SW480 (cell line): Measurements from ENCODE around the gene NDFIP2.

Experiments used
- DNase-seq: peaks from one replicate; pipeline ENCODE4 v3.0.0-alpha.2; 2016; ENCODE audit warnings: low spot score

NDFIP2 gene

GRCh38 chr13:79496188-79496587 is 15.2 kb downstream of the NDFIP2 start:
- no peak for DNase-seq

DNA sequence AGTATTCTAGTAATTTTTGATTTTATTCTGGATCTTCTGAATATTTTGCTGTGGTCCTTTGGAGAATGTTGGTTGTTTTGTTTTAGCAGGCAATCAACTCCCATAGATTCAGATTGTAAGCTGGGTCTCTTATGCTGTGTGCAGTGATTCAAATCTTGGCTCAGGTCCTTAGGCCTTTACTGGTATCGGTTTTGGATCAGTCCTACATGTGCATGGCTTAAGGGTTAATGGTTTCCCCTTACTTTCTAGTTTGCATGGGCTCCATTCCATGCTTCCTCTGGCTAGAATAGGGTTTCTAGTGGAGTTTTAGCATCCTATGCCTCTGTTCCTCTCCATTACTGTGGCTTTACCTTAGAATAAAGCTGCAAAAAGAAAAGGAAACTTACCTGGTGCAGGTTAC is 16.1 kb downstream of the NDFIP2 start:
- no peak for DNase-seq

DNA sequence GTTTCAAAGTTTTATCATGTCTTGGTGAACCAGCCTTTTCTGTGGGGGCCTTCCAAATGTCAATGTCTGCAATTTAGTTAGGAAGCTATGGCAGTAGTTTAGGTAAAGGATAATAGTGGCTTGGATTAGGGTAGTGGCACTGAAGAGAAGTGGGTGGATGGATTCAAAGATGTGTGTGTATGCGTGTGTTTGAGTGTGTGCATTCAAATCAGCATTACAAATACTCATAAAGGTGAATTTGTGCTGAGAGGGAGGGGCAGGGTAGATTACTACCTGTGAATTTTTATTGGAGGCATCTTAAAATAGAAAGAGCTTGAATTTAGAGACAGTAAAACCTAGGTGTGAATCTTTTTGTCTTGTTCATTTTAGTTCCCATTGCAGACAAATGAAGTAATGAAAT is 16.9 kb downstream of the NDFIP2 start:
- no peak for DNase-seq

DNA sequence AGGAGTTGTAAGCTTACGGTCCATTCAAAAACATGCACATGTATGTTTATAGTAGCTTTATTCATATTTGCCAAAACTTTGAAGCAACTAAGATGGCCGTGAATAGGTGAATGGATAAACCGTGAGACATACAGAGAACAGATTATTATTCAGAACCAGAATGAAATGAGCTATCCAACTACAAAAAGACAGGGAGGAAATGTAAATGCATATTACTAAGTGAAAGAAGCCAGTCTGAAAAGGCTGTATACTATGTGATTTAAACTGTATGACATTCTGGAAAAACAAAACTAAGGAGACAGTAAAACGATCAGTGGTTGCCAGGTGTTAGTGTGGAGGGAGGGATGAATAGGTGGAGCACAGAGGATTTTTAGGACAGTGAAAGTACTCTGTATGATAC is 19.9 kb downstream of the NDFIP2 start:
- no peak for DNase-seq

GRCh38 chr13:79501538-79502232 is 20.7 kb downstream of the NDFIP2 start:
- no peak for DNase-seq

DNA sequence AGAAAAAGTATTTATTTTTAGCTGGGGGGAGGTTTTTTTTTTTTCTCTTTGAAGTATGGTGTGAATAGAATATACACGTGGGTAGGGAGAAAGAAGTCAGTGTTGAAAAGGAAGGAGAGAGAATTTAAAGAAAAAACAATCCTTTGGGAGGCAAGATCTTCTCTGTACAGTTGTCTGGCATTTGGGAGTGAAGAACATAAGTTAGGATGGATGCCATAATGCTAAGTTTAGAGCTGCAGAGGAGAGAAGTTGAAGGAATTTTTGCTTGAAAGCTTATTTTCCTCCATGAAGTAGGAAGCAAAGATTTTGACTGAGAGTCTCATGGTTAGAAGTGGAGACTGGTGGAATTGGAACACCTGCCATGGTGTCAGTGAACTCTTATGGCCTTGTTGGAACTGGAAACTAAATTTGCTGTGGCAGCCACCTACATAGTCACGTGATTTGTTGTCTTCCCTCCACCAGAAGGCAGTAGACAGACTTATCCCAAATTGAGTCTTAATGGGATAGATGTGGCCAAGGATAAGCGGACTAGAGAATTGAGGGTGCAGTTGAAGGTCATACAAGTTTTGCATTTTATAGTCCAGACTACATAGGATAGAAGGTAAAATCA is 22.0 kb downstream of the NDFIP2 start:
- no peak for DNase-seq

DNA sequence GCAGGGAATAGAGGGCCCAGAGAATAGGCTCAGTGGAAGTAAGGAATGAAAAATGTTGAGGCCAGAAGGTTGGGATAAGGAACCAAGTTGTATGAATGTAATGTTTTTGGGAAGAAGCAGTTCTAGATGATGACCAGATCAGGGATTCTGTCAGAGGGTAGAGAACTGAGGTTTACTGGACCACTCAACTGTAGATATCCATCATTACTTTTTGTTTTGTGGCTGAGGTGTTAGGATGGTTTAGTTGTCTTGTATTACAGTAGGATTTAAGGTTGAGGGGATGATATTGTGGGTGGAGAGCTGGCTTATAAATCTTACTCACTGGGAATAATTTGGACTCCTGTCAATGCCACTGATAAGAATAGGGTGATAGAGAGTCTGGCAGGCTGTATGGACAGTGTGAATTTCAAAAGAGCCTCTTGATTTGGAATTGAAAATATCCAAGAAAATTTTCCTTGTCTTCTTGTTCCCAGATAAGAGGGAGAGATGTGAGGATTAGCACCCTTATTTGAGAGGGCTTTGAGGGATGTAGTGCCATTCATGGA is 22.6 kb downstream of the NDFIP2 start:
- DNase-seq = no peak

DNA sequence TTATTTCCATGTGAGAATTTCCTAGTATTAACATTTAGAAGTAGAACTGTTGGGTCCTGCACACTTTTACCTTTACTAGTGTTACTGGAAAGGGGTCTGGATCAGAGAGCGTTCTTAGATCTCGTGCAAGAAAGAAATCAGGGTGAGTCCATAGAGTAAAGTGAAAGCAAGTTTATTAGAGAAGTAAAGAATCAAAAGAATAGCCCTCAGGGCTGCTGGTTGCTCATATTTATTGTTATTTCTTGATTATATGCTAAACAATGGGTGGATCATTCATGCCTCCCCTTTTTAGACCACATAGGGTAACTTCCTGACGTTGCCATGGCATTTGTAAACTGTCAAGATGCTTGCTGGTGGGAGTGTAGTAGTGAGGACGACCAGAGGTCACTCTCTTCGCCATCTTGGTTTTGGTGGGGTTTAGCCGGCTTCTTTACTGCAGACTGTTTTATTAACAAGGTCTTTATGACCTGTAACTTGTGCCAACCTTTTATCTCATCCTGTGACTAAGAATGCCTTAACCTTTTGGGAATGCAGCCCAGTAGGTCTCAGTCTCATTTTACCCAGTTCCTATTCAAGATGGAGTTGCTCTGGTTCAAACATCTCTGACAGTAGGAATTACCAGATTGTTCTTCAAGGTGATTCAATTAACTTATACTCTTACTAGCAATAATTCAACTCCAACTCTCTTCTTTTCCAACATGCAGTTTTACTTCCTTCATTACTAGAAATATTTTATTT is 27.4 kb downstream of the NDFIP2 start:
- DNase-seq = no peak

DNA sequence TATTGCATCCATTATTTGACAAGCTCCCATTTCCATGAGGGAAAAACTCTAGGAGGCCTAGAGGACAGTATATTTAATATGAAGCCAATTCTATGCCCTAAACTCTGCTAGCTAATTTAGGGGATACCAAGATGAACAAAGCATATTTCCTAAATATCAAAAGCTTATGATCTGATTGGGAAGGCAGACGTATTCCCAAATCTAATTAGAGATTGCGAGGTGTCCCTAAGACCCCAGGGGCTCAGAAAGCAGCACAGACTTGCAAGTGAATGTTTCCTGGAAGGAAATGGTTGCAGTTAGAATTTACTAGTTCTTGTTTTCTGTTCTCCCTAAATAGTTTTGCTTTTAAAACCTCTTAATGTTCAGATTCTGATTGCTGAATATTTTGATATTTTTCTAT is 30.7 kb downstream of the NDFIP2 start:
- DNase-seq = no peak

- no peak for DNase-seq
These were observed 32.0 kb downstream of the NDFIP2 start for GRCh38 chr13:79512950-79513349.

- no peak for DNase-seq
These were observed 35.6 kb downstream of the NDFIP2 start for GRCh38 chr13:79516595-79516994.

DNA sequence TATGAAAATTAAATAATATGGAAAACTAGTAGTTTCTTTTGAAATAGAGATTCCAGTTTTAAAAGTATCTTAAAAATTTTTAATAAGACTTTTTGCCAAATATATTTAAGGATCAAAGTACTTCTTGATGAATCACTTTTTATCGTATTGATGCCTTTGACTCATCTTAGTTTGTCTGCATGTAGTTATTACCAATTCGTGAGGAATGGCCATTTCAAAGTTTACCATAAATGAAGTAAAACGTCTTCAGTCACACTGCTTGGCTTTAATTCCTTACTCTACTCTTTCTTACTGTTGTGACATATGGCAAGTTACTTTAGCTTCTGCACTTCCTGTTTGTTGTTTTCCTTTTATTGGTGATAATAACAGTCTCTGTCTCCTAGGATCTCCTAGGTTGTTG is 38.3 kb downstream of the NDFIP2 start:
- DNase-seq = no peak

DNA sequence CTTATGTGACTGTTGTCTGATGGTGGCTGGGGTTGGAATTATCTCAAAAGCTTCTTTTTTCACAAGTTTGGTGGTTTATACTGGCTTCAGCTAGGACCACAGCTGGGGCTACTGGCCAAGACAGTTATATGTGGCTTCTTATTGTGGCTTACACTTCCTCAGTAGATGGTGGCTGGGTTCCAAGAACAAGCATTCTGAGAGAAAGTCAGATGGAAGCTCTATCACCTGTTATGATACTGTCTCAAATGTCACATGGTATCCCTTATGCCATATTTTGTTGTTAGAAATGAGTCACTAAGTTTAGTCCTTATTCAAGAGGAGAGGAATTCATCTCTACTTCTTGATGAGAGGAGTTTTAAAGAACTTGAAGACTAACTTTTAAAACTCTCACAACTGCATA is 41.6 kb downstream of the NDFIP2 start:
- no peak for DNase-seq

DNA sequence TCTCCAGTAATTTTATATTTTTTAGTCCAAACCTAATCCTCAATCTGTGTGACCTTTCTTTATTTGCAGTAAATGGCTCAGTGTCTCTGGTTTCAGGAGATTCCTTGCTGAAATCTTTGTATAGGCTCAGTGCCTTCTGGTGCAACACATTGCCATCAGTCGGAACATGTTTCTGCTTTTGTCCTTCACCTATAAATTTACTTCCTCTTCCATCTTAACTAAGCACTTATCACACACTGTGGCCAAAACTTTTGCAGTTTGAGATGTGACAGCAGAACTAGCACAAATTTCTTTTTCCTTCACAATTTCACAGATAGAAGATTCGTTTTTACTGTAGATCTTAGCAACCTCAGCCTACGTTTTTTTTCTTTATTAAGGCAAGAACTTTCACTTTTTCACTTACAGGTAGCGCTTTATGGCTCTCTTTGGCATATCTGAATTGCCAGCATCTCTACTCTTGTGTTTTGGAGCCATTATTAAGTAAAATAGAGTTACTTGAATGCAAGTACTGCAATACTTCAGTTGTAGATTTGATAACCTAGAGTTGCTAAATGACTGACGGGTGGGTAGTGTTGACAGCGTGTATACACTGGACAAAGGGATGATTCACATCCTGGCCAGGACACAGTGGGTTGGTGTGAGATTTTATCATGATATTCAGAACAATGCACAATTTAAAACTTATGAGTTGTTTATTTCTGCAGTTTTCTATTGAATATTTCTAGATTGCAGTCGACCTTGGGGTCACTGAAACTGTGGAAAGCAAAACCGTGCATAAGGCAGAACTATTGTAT is 44.3 kb downstream of the NDFIP2 start:
- no peak for DNase-seq

DNA sequence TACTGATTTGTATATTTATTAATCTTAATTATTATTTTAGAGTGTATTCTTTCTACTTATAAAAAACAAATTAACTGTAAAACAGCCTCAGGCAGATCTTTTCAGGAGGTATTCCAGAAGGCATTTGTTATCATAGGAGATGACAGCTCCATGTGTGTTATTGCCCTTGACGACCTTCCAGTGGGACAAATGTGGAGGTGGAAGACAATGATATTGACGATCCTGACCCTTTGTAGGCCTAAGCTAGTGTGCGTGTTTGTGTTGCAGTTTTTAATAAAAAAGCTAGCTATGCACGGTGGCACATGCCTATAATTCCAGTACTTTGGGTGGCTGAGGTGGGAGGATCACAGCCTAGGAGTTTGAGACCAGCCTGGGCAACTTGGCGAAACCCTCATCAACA is 46.7 kb downstream of the NDFIP2 start:
- no peak for DNase-seq

DNA sequence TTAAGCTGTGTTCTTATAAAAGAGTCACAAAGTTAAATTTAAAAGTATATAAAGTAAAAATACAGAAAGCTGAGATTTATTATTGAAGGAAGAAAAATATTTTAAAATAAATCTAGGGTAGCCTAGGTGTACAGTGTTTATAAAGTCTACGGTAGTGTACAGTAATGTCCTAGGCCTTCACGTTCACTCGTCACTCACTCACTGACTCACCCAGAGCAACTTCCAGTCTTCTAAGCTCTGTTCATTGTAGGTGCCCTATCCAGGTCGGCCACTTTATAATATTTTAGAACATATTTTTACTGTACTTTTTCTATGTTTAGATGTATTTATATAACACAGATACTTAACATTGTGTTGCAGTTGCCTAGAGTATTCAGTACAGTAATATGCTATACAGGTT is 47.4 kb downstream of the NDFIP2 start:
- no peak for DNase-seq

GRCh38 chr13:79528759-79529191 is 47.8 kb downstream of the NDFIP2 start:
- DNase-seq = no peak

DNA sequence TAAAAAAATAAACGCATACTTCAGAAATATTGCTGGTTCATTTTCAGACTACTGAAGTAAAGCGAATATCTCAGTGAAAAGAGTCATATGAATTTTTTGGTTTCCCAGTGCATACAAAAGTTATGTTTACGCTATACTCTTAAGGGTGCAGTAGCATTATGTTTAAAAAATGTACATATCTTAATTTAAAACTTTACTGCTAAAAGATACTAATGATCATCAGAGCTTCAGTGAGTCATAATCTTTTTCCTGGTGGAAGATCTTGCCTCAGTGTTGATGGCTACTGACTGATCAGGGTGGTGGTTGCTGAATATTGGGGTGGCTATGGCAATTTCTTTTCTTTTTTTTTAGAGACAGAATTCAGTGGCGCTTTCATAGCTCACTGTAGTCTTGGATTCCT is 48.9 kb downstream of the NDFIP2 start:
- DNase-seq = no peak

DNA sequence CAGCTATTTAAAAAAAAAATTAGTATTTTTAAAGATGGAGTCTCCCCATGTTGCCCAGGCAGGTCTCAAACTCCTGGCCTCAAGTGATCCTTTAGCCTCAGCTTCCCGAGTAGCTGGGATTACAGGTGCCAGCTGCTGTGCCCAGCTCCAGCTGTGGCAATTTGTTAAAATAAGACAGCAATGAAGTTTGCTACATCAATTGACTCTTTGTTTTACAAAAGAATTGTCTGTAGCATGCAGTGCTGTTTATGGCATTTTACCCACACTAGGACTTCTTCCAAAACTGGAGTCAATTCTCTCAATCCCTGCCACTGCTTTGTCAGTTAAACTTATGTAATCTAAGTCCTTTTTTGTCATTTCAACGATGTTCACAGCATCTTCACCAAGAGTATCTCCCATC is 49.3 kb downstream of the NDFIP2 start:
- DNase-seq = no peak

GRCh38 chr13:79531542-79532254 is 50.7 kb downstream of the NDFIP2 start:
- DNase-seq = peak; percentile 7

GRCh38 chr13:79532576-79532975 is 51.6 kb downstream of the NDFIP2 start:
- DNase-seq = no peak
